Motor neuron (in vitro differentiated cells): ENCODE results near the gene HYOU1. TPM values are rescaled to one million over a fixed set of nuclear protein-coding genes. Genes with fewer than 3 reads are reported as not detected.
"Not testable (repeated sequence)": the region's sequence is repeated elsewhere in the genome, so short reads cannot be mapped to it uniquely, and the experiment has no call there.

ENCODE experiments used
- ATAC-seq, 8 experiments: fragments of 200-7000 bp; cut with Tn5 transposase; replicated peaks in 6 of 8; 2 replicates each; pipeline ENCODE4 v1.8.0; 2021; ENCODE audit warnings: mild to moderate bottlenecking in 8 of 8, moderate library complexity in 8 of 8
- H3K27ac ChIP-seq, 2 donors: fragments of 250-450 bp; sonication (Bioruptor Pico); 2 replicates each; pipeline ENCODE4 v1.9.0; 2021; ENCODE audit warnings: antibody characterized with exemption in 2 of 2, mild to moderate bottlenecking in 2 of 2, moderate library complexity in 1 of 2
- H3K4me1 ChIP-seq, 2 donors: fragments of 250-450 bp; sonication (Bioruptor Pico); replicated peaks in 1 of 2; 2 replicates each; pipeline ENCODE4 v1.6.1; 2021; ENCODE audit warnings: antibody characterized with exemption in 2 of 2, mild to moderate bottlenecking in 2 of 2, moderate library complexity in 1 of 2
- H3K4me3 ChIP-seq, 5 donors: fragments of 250-450 bp; sonication (Bioruptor Pico); 2 replicates each; pipeline ENCODE4 v1.9.0; 2021; ENCODE audit warnings: antibody characterized with exemption in 5 of 5, mild to moderate bottlenecking in 5 of 5, moderate library complexity in 4 of 5
- WGBS, 10 experiments: fragments of 450-650 bp; shearing (Covaris generic); methylation state at CpG; one replicate each; pipeline ENCODE4 v1.0.0; 2022; 5-methylcytosine and 5-hydroxymethylcytosine counted together
- in situ Hi-C, 9 experiments: fragments of 400-800 bp; cut with MboI; loops; one replicate each; pipeline ENCODE4 v1.15.0; 2021; ENCODE audit warnings: low sequenced_read_pairs in 9 of 9, low pct_unique_long_range_greater_than_20kb in 2 of 9; ENCODE audit not compliant: unreplicated experiment in 9 of 9
- total RNA-seq, 8 experiments: library from RNA; unstranded; fragments of 300-600 nt; gene quantifications; 2 replicates each; pipeline versions ENCODE4 v1.2.3 to v1.2.4, GENCODE V29; 2022

HYOU1 gene, protein sequence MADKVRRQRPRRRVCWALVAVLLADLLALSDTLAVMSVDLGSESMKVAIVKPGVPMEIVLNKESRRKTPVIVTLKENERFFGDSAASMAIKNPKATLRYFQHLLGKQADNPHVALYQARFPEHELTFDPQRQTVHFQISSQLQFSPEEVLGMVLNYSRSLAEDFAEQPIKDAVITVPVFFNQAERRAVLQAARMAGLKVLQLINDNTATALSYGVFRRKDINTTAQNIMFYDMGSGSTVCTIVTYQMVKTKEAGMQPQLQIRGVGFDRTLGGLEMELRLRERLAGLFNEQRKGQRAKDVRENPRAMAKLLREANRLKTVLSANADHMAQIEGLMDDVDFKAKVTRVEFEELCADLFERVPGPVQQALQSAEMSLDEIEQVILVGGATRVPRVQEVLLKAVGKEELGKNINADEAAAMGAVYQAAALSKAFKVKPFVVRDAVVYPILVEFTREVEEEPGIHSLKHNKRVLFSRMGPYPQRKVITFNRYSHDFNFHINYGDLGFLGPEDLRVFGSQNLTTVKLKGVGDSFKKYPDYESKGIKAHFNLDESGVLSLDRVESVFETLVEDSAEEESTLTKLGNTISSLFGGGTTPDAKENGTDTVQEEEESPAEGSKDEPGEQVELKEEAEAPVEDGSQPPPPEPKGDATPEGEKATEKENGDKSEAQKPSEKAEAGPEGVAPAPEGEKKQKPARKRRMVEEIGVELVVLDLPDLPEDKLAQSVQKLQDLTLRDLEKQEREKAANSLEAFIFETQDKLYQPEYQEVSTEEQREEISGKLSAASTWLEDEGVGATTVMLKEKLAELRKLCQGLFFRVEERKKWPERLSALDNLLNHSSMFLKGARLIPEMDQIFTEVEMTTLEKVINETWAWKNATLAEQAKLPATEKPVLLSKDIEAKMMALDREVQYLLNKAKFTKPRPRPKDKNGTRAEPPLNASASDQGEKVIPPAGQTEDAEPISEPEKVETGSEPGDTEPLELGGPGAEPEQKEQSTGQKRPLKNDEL
- total RNA-seq: 100 to 1,000 TPM in 5 of 8 experiments, 10 to 100 TPM in 3; 85.0 to 152 (median 116) TPM

DNA sequence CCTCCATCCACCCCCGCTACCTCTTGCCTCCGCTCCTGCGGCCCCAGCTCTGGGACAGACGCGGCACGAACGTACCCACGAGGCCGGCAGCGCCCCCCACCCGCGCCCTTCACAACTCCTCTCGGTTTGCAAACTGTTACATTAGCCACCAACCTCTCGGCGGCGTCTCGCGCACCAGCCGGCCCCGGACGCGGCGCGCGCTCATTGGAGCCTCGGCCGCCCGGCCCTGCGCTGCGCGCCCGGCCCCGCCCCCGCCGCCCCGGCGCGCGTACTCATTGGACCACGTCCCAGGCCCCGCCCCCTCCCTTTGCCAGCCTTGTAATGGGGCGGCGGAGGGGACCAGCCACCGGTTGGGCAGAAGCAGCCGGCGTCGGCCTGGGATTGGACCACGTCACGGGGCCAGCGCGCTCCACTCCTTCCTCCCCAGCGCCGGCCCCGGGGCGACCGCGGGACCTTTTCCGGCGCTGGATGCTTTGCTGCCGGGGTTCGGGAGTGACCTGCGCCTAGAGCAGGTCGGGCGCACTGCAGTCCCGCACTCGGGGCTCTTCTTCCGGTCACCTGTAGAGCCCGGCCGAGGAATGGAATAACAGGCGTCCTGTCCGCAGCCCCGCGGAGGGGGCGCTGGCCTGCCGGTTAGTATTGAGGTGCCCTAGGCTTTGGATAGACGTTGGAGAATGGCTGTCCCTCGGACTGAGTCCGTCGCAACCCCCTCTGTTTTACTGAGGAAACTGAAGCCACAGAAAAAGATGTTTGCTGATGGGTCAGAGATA lies at the start of gene HYOU1:
TSS of gene HYOU1 (minus strand) at position 206 of the 770 bp plus-strand sequence. CDS start 1,045 bp downstream, outside the sequence.
- H3K4me3 ChIP-seq: peak within 1 kb of the TSS; percentile 65 to 91 (median 77)
- H3K4me1 ChIP-seq: peaks cover 12 to 13% of the 10 kb centered on the region in 2 donors
- in situ Hi-C loops: no loop called here
- H3K27ac ChIP-seq: peak within 1 kb of the TSS; percentile 84 to 87
- 0 to 9% (median 0%) methylated on average over 3 to 10 of the region's 79 CpGs; no CpG with 5 or more reads in 3 of the 10 experiments for WGBS, 10 experiments
- ATAC-seq: peak; percentile 90 to 96 (median 94)

DNA sequence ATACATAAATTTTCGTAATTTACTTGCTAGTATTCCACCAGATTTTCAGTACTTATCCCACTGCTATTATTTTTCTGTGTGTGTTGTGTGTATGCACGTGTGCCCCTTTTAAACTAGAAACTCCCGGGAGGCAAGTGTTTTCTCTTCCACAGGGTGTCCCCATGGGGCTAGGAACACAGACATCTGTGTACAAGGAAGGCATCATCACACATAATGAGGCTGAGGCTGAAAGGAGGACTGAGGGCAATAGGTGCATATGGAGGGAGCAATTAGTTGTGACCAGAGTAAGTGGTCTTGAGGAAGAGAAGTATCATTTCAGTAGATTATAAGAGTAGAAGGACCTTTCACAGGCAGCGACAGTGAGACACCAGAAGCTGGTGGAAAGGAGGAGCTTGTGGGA lies 46.8 kb upstream of the HYOU1 start:
- in situ Hi-C loops: loop anchor here in 2 of 9 experiments (10.0 to 25.0 kb wide), 2 partner anchors 231 to 234 kb away; partner anchors contain the start of genes RNF26 (in 2 of the 2), C1QTNF5 (in 1 of the 2) and MFRP (in 1 of the 2)
- no peak overlapping the region for H3K4me3 ChIP-seq
- peaks cover 47 to 53% of the 10 kb centered on the region in 2 donors for H3K4me1 ChIP-seq
- peak overlapping the region; percentile 99 for H3K27ac ChIP-seq
- ATAC-seq: no peak
- 7 to 83% (median 41%) methylated on average over 1 to 4 of the region's 4 CpGs; no CpG with 5 or more reads in 3 of the 10 experiments for WGBS, 10 experiments

GRCh38 chr11:119103161-119103664 lies 46.2 kb upstream of the HYOU1 start:
- ATAC-seq: not testable (repeated sequence)
- peak overlapping the region; percentile 99 for H3K27ac ChIP-seq
- H3K4me3 ChIP-seq: peak overlapping the region in 4 of 5 donors; percentile 77 to 95 (median 82)
- H3K4me1 ChIP-seq: peaks cover 41 to 48% of the 10 kb centered on the region in 2 donors
- in situ Hi-C loops: loop anchor here in 2 of 9 experiments (10.0 to 25.0 kb wide), 2 partner anchors 232 to 234 kb away; partner anchors contain the start of genes RNF26 (in 2 of the 2), C1QTNF5 (in 1 of the 2) and MFRP (in 1 of the 2)
- WGBS, 10 experiments: 89 to 97% (median 94%) methylated on average over 3 to 12 of the region's 18 CpGs; no CpG with 5 or more reads in 4 of the 10 experiments

DNA sequence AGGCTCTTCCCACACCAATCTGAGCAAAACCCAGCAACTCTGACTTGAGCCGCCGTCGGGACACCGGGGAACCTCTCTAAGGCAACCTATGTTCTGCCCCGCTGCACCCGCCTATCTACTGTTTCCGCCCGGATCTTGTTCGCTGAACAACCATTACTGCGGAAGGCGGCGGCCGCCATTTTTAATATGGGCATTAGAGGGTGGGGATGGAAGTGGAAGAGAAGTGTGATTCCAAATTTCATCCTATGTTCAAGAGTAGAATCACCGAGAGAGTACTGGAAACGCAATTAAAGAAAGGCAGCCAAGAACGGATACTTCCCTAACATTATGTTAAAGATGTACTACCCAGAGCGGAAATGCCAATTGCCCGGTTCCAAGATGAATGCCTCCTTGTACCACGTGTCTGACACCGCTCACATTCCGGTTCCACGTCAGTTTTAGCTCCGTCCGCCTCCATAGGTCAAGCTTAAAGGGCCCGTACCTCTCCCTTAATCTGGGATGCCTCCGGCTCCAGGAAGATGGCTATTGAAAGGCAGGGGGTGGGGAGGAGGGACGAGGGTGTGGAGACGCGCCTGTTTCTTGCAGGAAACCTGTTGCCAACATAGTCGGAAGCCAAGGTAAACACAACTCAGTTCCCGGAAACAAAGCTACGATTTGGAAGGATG lies 44.9 kb upstream of the HYOU1 start, which contains the start of gene DPAGT1:
TSS of gene DPAGT1 (minus strand) at position 95 of the 665 bp plus-strand sequence. CDS start 198 bp downstream, outside the sequence.
- ATAC-seq: peak; percentile 81 to 88 (median 86)
- Histone ChIP-seq H3K27ac (peak within 1 kb of the TSS; percentile 99), H3K4me1 (peaks cover 38 to 46% of the 10 kb centered on the region in 2 donors), H3K4me3 (peak within 1 kb of the TSS; percentile 68 to 95 (median 80))
- in situ Hi-C loops: loop anchor here in 2 of 9 experiments (10.0 to 25.0 kb wide), 2 partner anchors 233 to 235 kb away; partner anchors contain the start of genes RNF26 (in 2 of the 2), C1QTNF5 (in 1 of the 2) and MFRP (in 1 of the 2)
- WGBS, 10 experiments: 0 to 20% (median 0%) methylated on average over 1 to 12 of the region's 32 CpGs; no CpG with 5 or more reads in 1 of the 10 experiments

GRCh38 chr11:119100994-119101758 lies 44.2 kb upstream of the HYOU1 start:
- H3K4me3 ChIP-seq: peak overlapping the region; percentile 68 to 95 (median 80)
- in situ Hi-C loops: loop anchor here in 2 of 9 experiments (10.0 to 25.0 kb wide), 2 partner anchors 234 to 236 kb away; partner anchors contain the start of genes RNF26 (in 2 of the 2), C1QTNF5 (in 1 of the 2) and MFRP (in 1 of the 2)
- 0 to 5% (median 0%) methylated on average over 1 to 5 of the region's 29 CpGs; no CpG with 5 or more reads in 3 of the 10 experiments for WGBS, 10 experiments
- ATAC-seq: peak; percentile 4 to 36 (median 10)
- peaks cover 31 to 39% of the 10 kb centered on the region in 2 donors for H3K4me1 ChIP-seq
- peak overlapping the region; percentile 99 for H3K27ac ChIP-seq

GRCh38 chr11:119100246-119100970 lies 43.4 kb upstream of the HYOU1 start:
- ATAC-seq: no peak
- peak overlapping the region; percentile 68 to 95 (median 80) for H3K4me3 ChIP-seq
- WGBS, 10 experiments: 17 to 53% (median 39%) methylated on average over 1 to 9 of the region's 11 CpGs
- in situ Hi-C loops: loop anchor here in 2 of 9 experiments (10.0 to 25.0 kb wide), 2 partner anchors 234 to 237 kb away; partner anchors contain the start of genes RNF26 (in 2 of the 2), C1QTNF5 (in 1 of the 2) and MFRP (in 1 of the 2)
- H3K4me1 ChIP-seq: peaks cover 28 to 37% of the 10 kb centered on the region in 2 donors
- no peak overlapping the region for H3K27ac ChIP-seq

DNA sequence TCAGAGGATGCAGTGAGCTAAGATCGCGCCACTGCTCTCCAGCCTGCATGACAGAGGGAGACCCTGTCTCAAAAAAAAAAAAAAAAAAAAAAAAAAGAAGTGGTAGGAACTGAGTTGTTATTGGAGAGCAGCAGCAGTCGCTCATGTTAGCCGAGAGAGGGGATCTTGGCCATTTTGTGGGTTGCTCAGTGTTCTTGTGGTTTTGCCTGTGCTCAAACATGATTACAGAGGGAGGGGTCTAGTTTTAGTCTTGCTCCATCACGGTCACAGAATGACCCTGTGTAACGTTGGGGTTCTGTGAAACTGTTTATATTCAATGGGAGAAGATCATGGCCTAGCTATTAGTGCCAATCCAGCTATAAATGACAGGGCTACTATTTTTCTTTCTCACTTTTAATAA lies 42.7 kb upstream of the HYOU1 start:
- Histone ChIP-seq H3K27ac (no peak overlapping the region), H3K4me3 (peak overlapping the region in 1 of 5 donors; percentile 83), H3K4me1 (peaks cover 28 to 34% of the 10 kb centered on the region in 2 donors)
- in situ Hi-C loops: loop anchor here in 2 of 9 experiments (10.0 to 25.0 kb wide), 2 partner anchors 235 to 238 kb away; partner anchors contain the start of genes RNF26 (in 2 of the 2), C1QTNF5 (in 1 of the 2) and MFRP (in 1 of the 2)
- WGBS, 10 experiments: 56 to 88% (median 77%) methylated on average over 2 to 6 of the region's 6 CpGs
- ATAC-seq: no peak

- Histone ChIP-seq H3K27ac (peak overlapping the region; percentile 48 to 89), H3K4me3 (peak overlapping the region; percentile 59 to 84 (median 70)), H3K4me1 (peaks cover 19 to 24% of the 10 kb centered on the region in 2 donors)
- WGBS, 10 experiments: 0 to 10% (median 0%) methylated on average over 2 to 27 of the region's 79 CpGs; no CpG with 5 or more reads in 2 of the 10 experiments
- in situ Hi-C loops: no loop called here
- peak; percentile 82 to 91 (median 87) for ATAC-seq
These were observed 38.3 kb upstream of the HYOU1 start for GRCh38 chr11:119095066-119095880.

DNA sequence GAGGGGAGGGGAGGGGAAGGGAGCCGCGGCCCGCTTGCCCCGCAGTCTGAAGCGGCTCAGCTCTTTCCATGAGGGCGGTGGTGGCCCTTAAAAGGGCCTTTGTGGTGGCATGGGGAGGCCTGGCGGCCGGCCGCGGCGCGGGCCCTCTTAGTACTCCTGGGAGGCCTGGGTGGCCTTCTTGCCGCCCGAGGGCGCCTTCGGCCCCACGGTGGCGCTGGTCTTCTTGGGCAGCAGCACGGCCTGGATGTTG lies 37.7 kb upstream of the HYOU1 start:
- peak overlapping the region; percentile 48 to 89 for H3K27ac ChIP-seq
- in situ Hi-C loops: no loop called here
- peaks cover 17 to 19% of the 10 kb centered on the region in 2 donors for H3K4me1 ChIP-seq
- peak; percentile 71 to 77 (median 74) for ATAC-seq
- no CpG with 5 or more reads among the region's 19 CpGs for WGBS, 10 experiments
- H3K4me3 ChIP-seq: peak overlapping the region; percentile 59 to 84 (median 70)
